Middle frontal gyrus (tissue), 1 donor: ENCODE results near the gene ELFN1.
"Not testable (repeated sequence)": the region's sequence is repeated elsewhere in the genome, so short reads cannot be mapped to it uniquely, and the experiment has no call there.

Experiments used
- DNase-seq: peaks from one replicate; pipeline ENCODE4 v3.0.0-alpha.2; 2015; ENCODE audit warnings: low spot score; ENCODE audit errors: extremely low spot score

ELFN1 gene

DNA sequence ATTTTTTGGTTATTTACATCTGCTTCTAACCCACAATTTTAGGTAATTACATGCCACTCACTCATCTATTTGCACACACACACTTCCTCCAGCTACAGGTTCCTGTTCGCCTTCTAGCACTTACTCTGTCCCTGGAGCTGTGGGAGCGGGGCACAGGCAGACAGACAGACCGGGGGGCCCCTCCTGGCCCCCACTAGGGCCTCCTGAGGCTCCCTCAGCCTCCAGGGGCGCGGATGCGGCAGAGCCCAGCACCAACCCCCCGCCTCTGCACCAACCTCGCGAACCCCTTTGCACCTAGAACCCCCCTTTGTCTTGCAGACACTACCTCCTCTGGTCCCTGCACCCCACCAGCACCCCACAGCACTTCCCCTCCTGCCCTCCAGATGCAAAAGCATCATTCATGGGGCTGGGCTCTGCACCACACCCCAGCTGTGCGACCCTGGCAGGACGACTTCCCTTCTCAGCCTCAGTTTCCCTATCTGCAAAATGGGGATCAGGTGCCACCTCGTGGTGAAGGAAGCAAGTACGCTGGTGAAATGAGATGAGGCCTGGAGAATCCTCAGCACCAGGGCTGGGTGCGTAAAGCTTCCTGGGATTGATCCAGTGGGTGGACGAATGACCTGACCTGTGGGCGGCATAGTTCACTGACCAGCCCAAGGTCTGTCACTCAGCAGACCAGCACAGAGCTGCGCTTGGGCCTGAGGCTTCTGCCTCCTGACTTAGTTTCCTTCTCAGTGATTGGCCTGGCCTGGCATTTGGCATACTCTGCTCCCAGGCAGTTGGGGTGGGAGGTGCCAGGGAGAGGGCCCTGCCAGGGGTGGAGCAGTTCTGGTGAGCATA lies 37.9 kb downstream of the ELFN1 start:
- no peak for DNase-seq

GRCh38 chr7:1708596-1709251 lies 38.6 kb downstream of the ELFN1 start:
- DNase-seq: no peak

GRCh38 chr7:1709281-1709680 lies 39.2 kb downstream of the ELFN1 start:
- no peak for DNase-seq

- DNase-seq: no peak
Measured at GRCh38 chr7:1709900-1710299, 39.8 kb downstream of the ELFN1 start.

- DNase-seq: no peak
Measured at GRCh38 chr7:1710936-1711335, 40.9 kb downstream of the ELFN1 start.

GRCh38 chr7:1712907-1713501 lies 42.9 kb downstream of the ELFN1 start:
- DNase-seq: no peak

- DNase-seq: no peak
Measured at GRCh38 chr7:1713502-1714484, 43.7 kb downstream of the ELFN1 start.

DNA sequence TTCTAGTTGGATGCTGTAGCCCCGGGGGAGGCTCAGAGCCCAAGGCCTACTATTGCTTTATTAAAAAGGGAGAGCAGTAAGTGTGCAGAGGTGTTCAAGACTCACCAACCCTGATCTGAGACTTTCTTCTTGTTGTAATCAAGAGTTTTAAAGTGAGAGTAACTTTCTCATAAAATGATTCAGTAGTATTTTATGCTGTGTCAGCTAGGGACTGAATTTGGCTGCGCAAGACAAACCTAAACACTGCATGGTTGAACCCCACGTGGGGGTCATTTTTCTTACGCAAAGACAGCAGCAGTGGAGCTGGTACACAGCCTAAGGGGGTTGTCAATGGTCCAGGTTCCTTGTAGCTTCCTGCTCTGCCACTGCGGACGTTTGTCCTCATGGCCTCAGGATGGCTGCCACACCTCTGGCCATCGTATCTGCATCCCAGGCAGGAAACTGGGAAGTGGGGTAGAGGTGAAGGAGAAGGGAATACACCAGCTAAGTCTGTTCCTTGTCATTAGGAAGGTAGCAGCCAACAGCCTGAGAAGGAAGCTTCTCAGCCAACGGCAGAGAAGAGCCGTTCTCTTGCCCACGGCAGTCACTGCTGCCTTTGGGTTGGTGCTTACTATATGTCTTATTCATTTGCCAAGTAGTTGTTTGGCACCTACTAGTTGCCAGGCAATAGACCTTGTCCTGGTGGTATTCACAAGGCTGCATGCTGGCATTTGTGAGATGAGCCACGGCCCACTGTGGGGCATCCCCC lies 44.7 kb downstream of the ELFN1 start:
- DNase-seq: no peak

- no peak for DNase-seq
Measured at GRCh38 chr7:1715331-1715625, 45.2 kb downstream of the ELFN1 start.

- no peak for DNase-seq
Measured at GRCh38 chr7:1715671-1716074, 45.6 kb downstream of the ELFN1 start.

DNA sequence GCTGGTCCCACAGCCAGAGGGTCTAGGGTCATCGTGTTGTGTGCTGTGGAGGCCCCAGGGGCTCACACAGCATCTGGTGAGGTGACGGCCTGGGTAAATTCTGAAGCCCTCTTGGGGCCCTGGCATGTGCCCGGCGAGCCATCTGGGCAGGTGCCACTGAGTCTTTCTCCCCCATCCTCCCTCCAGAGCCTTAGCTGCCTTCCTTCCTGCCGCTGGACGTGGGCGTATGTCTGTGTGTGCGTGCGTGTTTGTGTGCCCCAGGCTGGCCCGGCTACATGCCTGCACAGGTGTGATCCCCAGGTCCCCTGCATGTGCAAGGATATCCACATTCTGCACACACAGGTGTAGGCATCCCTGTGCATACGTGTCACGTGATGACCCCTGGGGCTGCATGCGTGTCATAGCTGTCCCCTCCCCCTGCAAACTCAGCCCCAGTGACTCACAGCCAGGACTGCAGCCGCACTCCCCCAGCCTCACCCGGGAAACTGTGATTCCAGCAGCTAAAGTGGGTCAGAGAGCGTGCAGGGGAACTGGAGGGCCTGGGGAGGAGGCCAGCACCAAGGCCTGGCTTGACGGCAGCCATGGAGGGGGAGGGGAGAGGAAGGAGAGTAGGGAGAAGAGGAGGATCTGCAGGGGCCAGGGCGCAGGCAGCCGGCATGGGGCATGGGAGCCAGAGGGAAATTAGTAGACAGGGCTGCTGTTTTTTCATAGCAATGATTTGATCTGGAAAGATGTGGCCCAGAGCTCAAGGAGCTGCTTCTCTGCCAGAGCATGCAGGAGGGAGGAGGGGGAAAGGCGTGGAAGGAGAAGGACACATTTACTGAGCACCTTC lies 46.4 kb downstream of the ELFN1 start:
- no peak for DNase-seq

DNA sequence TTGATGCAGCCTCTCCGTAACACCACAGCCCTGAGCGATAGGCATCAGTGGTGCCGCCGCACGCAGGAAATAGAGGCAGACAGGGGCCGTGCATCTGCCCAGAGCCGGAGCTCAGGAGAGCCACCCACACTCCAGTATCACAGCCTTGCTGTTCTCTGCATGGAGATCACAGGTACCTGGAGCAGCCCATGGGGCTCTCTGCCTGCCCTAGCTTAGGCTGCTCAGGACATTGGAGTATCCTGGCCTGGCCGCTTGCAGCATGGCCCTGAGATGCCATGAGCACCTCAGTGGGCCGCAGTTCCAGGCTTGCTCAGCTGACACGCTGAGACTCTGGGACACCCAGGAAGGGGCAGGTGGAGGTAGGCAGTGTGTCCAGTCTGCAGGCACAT lies 47.0 kb downstream of the ELFN1 start:
- no peak for DNase-seq

DNA sequence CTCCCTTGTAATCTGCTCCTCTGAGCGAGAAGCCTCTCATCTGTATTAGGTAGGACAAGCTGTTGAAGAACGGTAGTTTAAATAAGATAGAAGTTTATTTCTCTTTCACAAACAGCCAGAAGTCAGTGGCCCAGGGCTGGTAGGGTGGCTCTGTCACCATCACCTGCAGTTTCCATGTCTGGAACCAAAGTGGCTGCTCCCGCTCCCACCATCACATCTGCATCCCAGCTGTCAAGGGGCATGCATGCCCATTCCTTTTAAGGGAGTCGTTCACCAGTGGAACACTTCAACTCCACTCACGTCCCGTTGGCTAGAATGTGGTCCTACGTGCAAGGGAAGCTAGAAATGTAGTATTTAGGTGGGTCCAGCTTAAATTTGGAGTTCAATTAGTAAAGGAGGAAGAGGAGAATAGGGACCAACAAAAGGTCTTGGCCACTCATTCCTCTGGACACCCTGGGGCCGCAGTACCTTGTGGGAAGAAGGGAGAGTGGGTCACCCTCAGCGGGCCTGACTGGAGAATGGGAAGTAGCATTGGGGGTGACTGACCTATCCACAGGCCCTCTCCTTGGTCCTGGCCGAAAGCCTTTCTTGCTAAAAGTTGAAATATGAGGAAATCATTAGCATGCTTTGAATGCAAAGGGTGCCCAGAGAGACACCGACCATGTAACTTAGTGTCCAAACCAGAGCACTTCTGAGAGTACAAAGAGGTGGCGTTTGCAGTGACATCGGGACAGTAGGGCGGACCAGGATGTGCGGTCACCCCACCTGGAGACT lies 48.0 kb downstream of the ELFN1 start:
- no peak for DNase-seq

DNA sequence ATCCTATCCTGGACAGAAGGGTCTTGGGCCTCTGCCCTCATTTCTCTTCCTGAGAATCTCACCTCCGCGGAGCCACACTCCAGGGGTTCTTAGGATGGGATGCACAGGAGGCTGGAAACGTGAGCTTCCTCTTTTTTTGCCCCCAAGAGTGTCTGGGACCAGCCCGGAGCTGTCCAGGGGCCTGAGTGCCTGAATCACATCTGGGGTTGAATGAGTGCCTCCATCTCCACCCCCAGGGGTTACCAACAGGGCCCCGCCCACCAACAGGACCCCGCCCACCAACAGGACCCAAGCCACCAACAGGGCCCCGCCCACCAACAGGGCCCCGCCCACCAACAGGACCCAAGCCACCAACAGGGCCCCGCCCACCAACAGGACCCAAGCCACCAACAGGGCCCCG lies 48.8 kb downstream of the ELFN1 start:
- not testable (repeated sequence) for DNase-seq

- DNase-seq: not testable (repeated sequence)
Measured at GRCh38 chr7:1719256-1719655, 49.2 kb downstream of the ELFN1 start.

DNA sequence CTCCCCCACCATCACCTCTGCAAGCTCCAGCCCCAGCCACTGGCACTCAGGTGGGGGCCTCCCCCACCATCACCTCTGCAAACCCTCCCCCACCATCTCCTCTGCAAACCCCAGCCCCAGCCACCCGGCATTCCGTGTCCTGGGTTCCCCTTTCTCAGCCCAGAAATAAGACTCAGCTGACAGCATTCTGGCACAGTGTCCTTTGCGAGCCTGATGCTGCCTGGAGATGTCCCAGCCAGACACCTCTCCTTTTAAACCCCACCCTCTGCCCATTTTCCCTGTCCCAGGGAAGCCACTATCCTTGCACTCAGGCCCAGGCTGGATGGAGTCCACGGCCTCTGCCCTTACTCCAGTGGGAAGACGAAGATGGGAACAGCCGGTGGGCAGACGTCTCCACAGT lies 49.8 kb downstream of the ELFN1 start:
- DNase-seq: no peak

DNA sequence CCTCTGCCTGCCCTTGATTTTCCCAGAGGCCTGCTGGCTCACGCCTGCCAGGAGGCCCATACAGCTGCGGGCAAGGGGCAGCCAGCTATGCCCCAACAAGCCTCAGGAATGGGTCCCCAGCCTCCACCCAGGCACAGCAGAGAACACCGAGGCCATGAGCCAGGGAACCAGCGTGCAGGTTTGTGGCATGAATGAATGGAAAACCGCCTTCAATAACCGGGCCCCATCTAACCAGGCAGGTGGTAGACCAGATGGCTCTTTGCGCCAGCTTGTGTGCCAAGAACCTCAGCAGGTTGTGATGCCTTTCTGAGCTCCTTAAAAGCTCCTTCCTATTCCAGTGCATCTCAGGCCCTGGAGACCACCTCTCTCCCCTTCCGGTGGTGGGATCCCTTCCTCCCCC lies 50.2 kb downstream of the ELFN1 start:
- DNase-seq: no peak

GRCh38 chr7:1721047-1721690 lies 51.1 kb downstream of the ELFN1 start:
- no peak for DNase-seq

GRCh38 chr7:1723254-1723653 lies 53.2 kb downstream of the ELFN1 start:
- no peak for DNase-seq
